HUES48 (cell line): ENCODE measurements around the gene PAK4.
"Not testable (repeated sequence)": the region's sequence is repeated elsewhere in the genome, so short reads cannot be mapped to it uniquely, and the experiment has no call there.

Experiments used
- H3K27ac ChIP-seq: one replicate; pipeline ENCODE4 v1.7.0; 2013; ENCODE audit warnings: low read depth, low read length, inconsistent platforms
- H3K27me3 ChIP-seq: 2 replicates; pipeline ENCODE4 v1.6.1; 2013; ENCODE audit warnings: mild to moderate bottlenecking, low read length; ENCODE audit not compliant: control insufficient read depth, insufficient read depth
- H3K36me3 ChIP-seq: 2 replicates; pipeline ENCODE4 v1.6.1; 2013; ENCODE audit warnings: low read length; ENCODE audit not compliant: control insufficient read depth, insufficient read depth
- H3K4me1 ChIP-seq: 2 replicates; pipeline ENCODE4 v1.6.1; 2013; ENCODE audit warnings: mild to moderate bottlenecking, low read length; ENCODE audit not compliant: control insufficient read depth, insufficient read depth
- H3K4me3 ChIP-seq: 2 replicates; pipeline ENCODE4 v1.5.1; 2013; ENCODE audit warnings: mild to moderate bottlenecking, low read depth, low read length
- H3K9ac ChIP-seq: 2 replicates; pipeline ENCODE4 v1.6.1; 2013; ENCODE audit warnings: mild to moderate bottlenecking, low read depth, low read length, moderate library complexity
- H3K9me3 ChIP-seq: 2 replicates; pipeline ENCODE4 v1.6.1; 2013; ENCODE audit warnings: low read length; ENCODE audit not compliant: control insufficient read depth, insufficient read depth

PAK4 gene

DNA sequence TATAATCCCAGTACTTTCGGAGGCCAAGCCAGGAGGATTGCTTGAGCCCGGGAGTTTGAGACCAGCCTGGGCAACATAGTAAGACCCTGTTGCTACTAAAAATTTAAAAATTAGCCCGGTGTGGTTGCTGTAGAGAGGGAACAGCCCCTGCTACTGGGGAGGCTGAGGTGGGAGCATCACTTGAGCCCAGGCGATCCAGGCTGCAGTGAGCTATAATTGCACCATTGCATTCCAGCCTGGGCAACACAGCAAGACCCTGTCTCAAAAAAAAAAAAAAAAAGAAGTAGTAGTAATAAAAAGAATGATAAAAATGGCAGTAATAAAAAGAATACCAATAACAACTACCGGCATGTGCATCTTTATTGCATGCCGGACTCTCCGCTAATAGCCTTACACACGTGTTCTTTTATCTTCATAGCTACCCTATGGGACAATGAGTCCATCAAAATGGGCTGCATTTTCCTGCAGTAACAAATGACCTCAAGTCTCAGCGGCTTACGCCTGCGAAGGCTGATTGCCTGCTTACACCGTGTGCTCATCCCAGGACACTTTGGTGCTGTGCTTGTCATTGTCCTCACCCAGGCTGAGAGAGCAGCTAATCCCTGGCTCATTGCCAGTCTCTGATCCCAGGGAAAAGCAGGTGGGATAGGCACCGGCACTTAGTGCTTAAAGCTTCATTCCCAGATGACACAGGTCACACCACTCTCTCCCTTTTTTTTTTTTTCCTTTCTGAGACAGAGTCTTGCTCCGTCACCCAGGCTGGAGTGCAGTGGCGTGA, 92.8 kb downstream of the PAK4 start:
- Histone ChIP-seq H3K4me3 (no peak overlapping the region), H3K4me1 (no peaks in the 10 kb centered on the region), H3K9me3 (no peaks in the 10 kb centered on the region), H3K27me3 (no peaks in the 10 kb centered on the region), H3K36me3 (no peaks in the 10 kb centered on the region), H3K9ac (no peak overlapping the region), H3K27ac (no peak overlapping the region)

DNA sequence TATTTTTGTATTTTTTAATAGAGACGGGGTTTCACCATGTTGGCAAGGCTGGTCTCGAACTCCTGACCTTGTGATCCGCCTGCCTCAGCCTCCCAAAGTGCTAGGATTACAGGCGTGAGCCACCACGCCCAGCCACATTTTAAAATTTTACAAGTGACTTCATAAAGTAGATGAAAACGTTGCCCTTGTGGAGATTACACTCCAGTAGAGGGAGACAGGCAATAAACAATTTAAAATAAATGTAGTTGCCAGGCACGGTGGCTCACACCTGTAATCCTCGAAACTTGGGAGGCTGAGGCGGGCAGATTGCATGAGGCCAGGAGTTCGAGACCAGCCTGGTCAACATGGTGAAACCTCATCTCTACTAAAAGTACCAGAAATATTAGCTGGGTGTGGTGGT, 93.5 kb downstream of the PAK4 start:
- H3K27ac ChIP-seq, H3K4me1 ChIP-seq, H3K27me3 ChIP-seq, H3K9me3 ChIP-seq, H3K36me3 ChIP-seq, H3K9ac ChIP-seq, H3K4me3 ChIP-seq: not testable (repeated sequence)

DNA sequence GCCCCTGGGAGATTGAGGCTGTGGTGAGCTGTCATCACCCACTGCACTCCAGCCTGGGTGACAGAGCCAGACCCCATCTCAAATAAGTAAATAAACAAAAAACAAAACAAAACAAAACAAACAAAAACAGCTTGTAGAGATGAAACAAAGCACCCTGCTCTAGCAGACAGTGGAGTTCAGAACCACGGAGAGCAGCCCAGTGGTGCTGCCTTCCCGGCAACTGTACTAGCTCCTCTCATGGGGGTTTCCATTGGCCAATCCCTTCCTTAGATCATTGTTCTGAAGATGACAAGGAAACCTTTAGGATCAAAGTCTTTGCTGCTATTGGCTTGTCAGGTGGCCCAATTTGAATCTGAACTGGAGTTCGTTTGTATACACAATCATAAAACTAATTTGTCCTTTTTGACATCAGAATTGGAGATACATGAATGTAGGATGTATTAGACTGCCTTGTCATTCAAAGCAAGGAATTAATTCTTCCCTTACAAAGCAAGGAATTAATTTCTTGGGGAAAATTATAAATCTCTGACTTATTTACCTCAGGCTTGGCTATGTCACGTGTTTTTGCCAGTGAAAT, 98.2 kb downstream of the PAK4 start:
- H3K36me3 ChIP-seq: no peaks in the 10 kb centered on the region
- H3K9ac ChIP-seq: no peak overlapping the region
- no peak overlapping the region for H3K4me3 ChIP-seq
- H3K27ac ChIP-seq: no peak overlapping the region
- H3K27me3 ChIP-seq: 0 out of 2 replicates have a peak, but pooled peaks cover 5% of the 10 kb centered on the region
- no peaks in the 10 kb centered on the region for H3K4me1 ChIP-seq
- no peaks in the 10 kb centered on the region for H3K9me3 ChIP-seq

DNA sequence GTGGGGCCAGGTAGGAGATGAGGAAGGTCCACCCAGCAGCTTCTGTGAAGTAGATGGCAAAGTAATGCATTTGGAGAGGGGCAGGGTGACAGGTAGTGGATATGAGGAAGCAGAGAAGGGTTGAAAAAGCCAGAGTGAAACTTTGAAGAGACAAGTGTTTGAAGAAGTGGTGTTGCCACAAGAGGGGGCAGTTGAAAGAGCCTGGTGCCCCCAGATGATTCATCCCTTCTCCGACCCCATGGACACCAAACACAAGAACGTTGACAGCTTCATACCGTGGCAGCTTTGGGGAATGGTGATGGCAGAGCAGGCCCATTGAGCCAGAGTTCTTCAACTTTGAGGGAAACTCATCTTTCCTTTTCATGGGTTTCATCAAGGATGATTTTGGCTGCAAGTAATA, 99.3 kb downstream of the PAK4 start:
- no peak overlapping the region for H3K27ac ChIP-seq
- no peak overlapping the region for H3K4me3 ChIP-seq
- no peaks in the 10 kb centered on the region for H3K9me3 ChIP-seq
- 0 out of 2 replicates have a peak, but pooled peaks cover 5% of the 10 kb centered on the region for H3K27me3 ChIP-seq
- no peaks in the 10 kb centered on the region for H3K4me1 ChIP-seq
- no peaks in the 10 kb centered on the region for H3K36me3 ChIP-seq
- H3K9ac ChIP-seq: no peak overlapping the region
